BJ (cell line): Measurements from ENCODE around the gene CAPN2. TPM values are rescaled to one million over a fixed set of nuclear protein-coding genes. Genes with fewer than 3 reads are reported as not detected.

Experiments used
- CTCF ChIA-PET: fragments of 350-600 bp; formaldehyde crosslinking; extraction: SDS; loops from one replicate; lab custom pipeline; 2021; ENCODE audit warnings: antibody characterized with exemption, inconsistent platforms; lab: Yijun Ruan, JAX
- POLR2A ChIA-PET: fragments of 300-600 bp; sonication (Branson Sonifier 250); formaldehyde crosslinking; extraction: SDS; loops from one replicate; lab custom pipeline; 2021; ENCODE audit warnings: antibody characterized with exemption; lab: Charles Lee
- DNase-seq: peaks from one replicate; pipeline ENCODE4 v3.0.0-alpha.2; 2011; ENCODE audit warnings: low read depth
- H3K27me3 ChIP-seq: 2 replicates; pipeline ENCODE4 v1.6.0; 2011; ENCODE audit warnings: low read length; ENCODE audit not compliant: control insufficient read depth, insufficient read depth
- H3K36me3 ChIP-seq: 2 replicates; pipeline ENCODE4 v1.5.1; 2011; ENCODE audit warnings: low read length; ENCODE audit not compliant: control insufficient read depth, insufficient read depth
- H3K4me3 ChIP-seq: 2 replicates; pipeline ENCODE4 v1.5.1; 2011; ENCODE audit warnings: low read depth, mild to moderate bottlenecking, control low read depth, low read length
- polyA plus RNA-seq: library from polyadenylated mRNA; depleted of rRNA; stranded (reverse); fragments of >200 nt; gene quantifications from 2 replicates; pipeline ENCODE4 v1.2.3, GENCODE V29; 2011
- TF ChIP-seq, protein P1 (sequence below): IDR thresholded peaks from 2 replicates; pipeline ENCODE4 v1.5.1; 2011; ENCODE audit warnings: low read depth, mild to moderate bottlenecking, control low read depth, inconsistent platforms, low read length, moderate library complexity; ENCODE audit not compliant: insufficient read depth

Gene CAPN2
- polyA plus RNA-seq, 1 experiment: 222 TPM

DNA sequence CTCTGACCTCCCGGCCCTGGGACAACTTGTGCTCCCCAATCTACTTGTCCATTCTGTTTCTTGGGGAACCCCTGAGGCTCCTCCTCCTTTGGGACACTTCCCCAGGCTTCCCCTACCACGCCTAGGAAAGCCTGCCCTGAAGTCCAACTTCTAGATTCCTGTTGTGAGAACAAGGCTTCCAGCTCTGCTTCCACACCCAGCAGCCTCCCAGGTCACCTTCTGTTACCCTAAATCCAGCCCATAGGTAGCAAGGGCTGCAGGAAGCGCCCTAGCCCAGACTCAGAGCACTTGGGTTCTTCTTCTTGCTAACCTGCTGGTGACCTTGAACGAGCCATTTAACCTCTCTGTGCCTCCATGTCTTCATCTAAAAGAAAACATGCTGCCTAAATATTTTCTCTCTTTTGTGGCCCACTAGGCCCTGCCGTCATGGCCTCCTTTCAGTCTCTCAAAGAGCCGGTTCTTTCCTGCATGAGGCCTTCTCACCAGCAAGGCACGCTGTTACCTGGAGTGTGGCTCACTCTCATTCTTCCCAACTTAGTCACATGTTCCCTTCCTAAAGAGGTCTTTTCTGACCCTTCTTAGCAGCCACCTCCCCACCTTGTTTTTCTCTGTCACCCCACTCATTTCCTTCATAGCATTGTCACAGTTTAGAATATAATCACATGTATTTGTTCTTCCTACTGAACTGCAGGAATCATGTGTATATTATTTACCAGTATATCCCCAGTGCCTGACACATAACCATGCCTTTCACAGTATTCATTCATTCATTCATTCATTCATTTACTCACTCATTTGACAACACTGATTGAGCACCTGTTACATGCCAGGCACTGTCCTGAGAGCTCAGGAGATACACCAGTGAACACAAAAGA lies 1.4 kb downstream of the CAPN2 start:
- no peak for DNase-seq
- ChIA-PET POLR2A (no interaction called here), CTCF (interaction anchor here (2.0 to 4.4 kb wide), 4 partner anchors 17 to 35 kb away, joined by 9 to 69 read pairs (median 16); no protein-coding TSS in a partner anchor)
- TF ChIP-seq, protein P1, sequence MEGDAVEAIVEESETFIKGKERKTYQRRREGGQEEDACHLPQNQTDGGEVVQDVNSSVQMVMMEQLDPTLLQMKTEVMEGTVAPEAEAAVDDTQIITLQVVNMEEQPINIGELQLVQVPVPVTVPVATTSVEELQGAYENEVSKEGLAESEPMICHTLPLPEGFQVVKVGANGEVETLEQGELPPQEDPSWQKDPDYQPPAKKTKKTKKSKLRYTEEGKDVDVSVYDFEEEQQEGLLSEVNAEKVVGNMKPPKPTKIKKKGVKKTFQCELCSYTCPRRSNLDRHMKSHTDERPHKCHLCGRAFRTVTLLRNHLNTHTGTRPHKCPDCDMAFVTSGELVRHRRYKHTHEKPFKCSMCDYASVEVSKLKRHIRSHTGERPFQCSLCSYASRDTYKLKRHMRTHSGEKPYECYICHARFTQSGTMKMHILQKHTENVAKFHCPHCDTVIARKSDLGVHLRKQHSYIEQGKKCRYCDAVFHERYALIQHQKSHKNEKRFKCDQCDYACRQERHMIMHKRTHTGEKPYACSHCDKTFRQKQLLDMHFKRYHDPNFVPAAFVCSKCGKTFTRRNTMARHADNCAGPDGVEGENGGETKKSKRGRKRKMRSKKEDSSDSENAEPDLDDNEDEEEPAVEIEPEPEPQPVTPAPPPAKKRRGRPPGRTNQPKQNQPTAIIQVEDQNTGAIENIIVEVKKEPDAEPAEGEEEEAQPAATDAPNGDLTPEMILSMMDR: no peak
- peaks cover 7% of the 10 kb centered on the region; the same call in 1 of the 2 replicates for H3K36me3 ChIP-seq
- H3K27me3 ChIP-seq: no peaks in the 10 kb centered on the region
- peak overlapping the region; percentile 82 for H3K4me3 ChIP-seq

DNA sequence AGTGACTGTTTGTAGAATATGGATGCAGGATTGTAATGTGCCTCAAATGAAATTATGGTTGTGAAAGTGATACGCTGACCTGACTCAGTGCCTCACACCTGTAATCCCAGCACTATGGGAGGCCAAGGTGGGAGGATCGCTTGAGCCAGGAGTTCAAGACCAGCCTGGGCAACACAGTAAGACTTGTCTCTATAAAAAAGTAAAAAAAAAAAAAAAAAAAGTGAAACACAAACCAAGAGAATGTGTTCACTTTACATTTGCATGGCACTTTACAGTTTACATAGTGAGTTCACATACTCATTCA lies 2.0 kb downstream of the CAPN2 start:
- CTCF ChIA-PET: no interaction called here
- DNase-seq: no peak

DNA sequence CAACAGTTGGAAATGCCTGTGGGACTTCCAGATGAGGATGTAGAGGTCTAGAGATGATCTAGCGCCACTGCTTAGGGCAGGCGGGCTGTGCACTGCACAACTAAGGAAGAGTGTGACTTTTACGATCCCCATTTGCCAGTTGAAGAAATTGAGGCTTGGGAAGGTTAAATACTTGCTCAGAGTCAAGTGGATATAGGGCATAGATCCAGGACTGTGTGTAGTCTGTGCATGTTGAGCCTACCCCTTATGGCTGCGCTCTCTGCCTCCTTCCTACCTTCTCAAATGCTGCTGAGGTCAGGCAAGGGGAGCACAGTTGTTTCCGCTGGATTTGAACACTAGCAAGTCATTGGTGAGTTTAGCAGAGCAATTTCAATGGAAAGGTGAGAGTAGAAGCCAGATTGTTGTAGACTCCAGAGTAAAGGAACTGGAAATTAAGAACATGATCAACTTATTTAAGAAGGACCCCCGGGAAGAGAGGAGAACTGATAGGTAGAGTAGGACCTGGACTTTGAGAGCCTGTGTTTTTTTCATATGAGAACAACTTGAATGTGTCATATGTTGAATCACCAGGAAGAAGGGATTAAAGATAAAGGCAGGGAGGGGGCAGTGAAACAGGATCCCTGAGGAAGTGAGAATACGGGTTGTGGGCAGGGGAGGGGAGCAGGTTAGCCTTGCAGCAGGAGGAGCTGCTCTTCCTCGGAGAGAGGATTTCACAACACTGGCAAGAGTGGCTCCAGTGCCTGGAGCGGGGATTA lies 2.7 kb downstream of the CAPN2 start:
- Histone ChIP-seq H3K36me3 (peaks cover 8% of the 10 kb centered on the region; the same call in 1 of the 2 replicates), H3K4me3 (peak overlapping the region; percentile 18), H3K27me3 (no peaks in the 10 kb centered on the region)
- ChIA-PET POLR2A (interaction anchor here (0.6 to 0.9 kb wide), 2 partner anchors 12 to 24 kb away, joined by 3 to 5 read pairs; no protein-coding TSS in a partner anchor), CTCF (interaction anchor here (0.6 to 2.5 kb wide), 4 partner anchors 12 to 410 kb away, joined by 3 to 15 read pairs (median 3); no protein-coding TSS in a partner anchor)
- DNase-seq: peak; percentile 75
- TF ChIP-seq, protein P1: no peak

More for the DNA sequence above, 2.0 kb downstream of the CAPN2 start:
- Histone ChIP-seq H3K36me3 (peaks cover 7% of the 10 kb centered on the region; the same call in 1 of the 2 replicates), H3K4me3 (peak overlapping the region; percentile 82), H3K27me3 (no peaks in the 10 kb centered on the region)
- TF ChIP-seq, protein P1: no peak
- POLR2A ChIA-PET: no interaction called here

DNA sequence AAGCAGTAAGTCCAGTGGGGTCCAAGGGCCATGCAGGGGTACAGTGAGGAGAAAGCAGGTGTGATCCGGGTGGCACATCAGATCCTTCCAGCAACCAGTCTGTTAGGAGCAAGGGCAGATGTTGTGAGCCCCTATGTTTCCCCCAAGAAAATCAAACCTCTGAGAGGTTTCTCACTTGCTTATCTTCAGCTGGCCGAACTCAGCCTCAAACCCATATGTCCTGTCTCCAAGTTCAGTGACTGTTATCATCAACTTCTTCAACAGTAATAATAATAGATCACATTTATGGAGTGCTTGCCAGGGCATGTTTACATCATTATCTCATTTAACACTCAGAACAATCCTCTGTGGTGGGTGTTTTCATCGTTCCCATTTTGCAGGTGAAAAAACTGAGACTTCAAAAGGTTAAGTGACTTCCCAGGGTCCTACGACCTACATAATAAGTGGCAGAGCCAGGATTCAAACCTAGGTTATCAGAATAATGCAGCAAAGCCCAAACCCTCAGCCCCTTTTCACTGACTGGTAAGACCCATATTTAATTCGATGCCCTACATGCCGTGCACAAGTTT lies 3.3 kb downstream of the CAPN2 start:
- ChIA-PET CTCF (interaction anchor here (0.6 to 2.5 kb wide), 4 partner anchors 12 to 409 kb away, joined by 3 to 15 read pairs (median 3); no protein-coding TSS in a partner anchor), POLR2A (interaction anchor here (0.6 to 0.9 kb wide), 3 partner anchors 11 to 23 kb away, joined by 3 to 5 read pairs (median 3); no protein-coding TSS in a partner anchor)
- TF ChIP-seq, protein P1: no peak
- H3K36me3 ChIP-seq: peaks cover 8% of the 10 kb centered on the region; the same call in 1 of the 2 replicates
- H3K27me3 ChIP-seq: no peaks in the 10 kb centered on the region
- no peak overlapping the region for H3K4me3 ChIP-seq
- no peak for DNase-seq
